HepG2 (cell line): ENCODE results near the gene RAD1. TPM values are rescaled to one million over a fixed set of nuclear protein-coding genes. Genes with fewer than 3 reads are reported as not detected.

Experiments
- ARHGAP35 ChIP-seq: sonication (generic); formaldehyde crosslinking; IDR thresholded peaks from 2 replicates; pipeline ENCODE4 v1.9.0; 2022; ENCODE audit warnings: mild to moderate bottlenecking, inconsistent platforms, moderate library complexity, missing genetic modification reagents, borderline replicate concordance
- ARNT2 ChIP-seq: sonication (generic); formaldehyde crosslinking; IDR thresholded peaks from 2 replicates; pipeline ENCODE4 v1.8.0; 2022; ENCODE audit warnings: mild to moderate bottlenecking, low read depth, missing genetic modification reagents, moderate library complexity
- ATF1 ChIP-seq: IDR thresholded peaks from 2 replicates; pipeline ENCODE4 v1.6.1; 2016; ENCODE audit warnings: mild to moderate bottlenecking, control low read depth
- CENPT ChIP-seq: sonication (generic); formaldehyde crosslinking; IDR thresholded peaks from 2 replicates; pipeline ENCODE4 v1.8.0; 2022; ENCODE audit warnings: low read depth, mild to moderate bottlenecking, moderate library complexity, missing genetic modification reagents
- GPN1 ChIP-seq: sonication (generic); formaldehyde crosslinking; IDR thresholded peaks from 2 replicates; pipeline ENCODE4 v1.5.1; 2020; ENCODE audit warnings: missing genetic modification reagents, borderline replicate concordance
- GZF1 ChIP-seq: sonication (generic); formaldehyde crosslinking; IDR thresholded peaks from 2 replicates; pipeline ENCODE4 v1.5.1; 2020; ENCODE audit warnings: mild to moderate bottlenecking, missing genetic modification reagents
- HNF4G ChIP-seq, 2 experiments: sonication (generic) in 1 of 2; formaldehyde crosslinking in 1 of 2; IDR thresholded peaks; 2 replicates each; pipeline versions ENCODE4 v1.4.0 to v1.6.1; 2011 to 2020; ENCODE audit warnings: borderline replicate concordance in 2 of 2, low read depth in 2 of 2, mild to moderate bottlenecking in 2 of 2, low read length in 1 of 2, missing genetic modification reagents in 1 of 2, moderate library complexity in 1 of 2
- KDM3A ChIP-seq: IDR thresholded peaks from 2 replicates; pipeline ENCODE4 v1.6.1; 2018; ENCODE audit warnings: low read depth, missing compliant biosample characterization
- NCOR1 ChIP-seq: fragments of 200-600 bp; sonication (generic); IDR thresholded peaks from 2 replicates; pipeline ENCODE4 v1.7.0; 2017; ENCODE audit warnings: antibody characterized with exemption, low read length, borderline replicate concordance
- NFIB ChIP-seq: sonication (generic); formaldehyde crosslinking; IDR thresholded peaks from 2 replicates; pipeline ENCODE4 v1.9.0; 2021; ENCODE audit warnings: missing genetic modification reagents, mild to moderate bottlenecking, borderline replicate concordance
- NFYB ChIP-seq: sonication (generic); formaldehyde crosslinking; IDR thresholded peaks from 2 replicates; pipeline ENCODE4 v1.4.0; 2020; ENCODE audit warnings: missing genetic modification reagents
- RARG ChIP-seq: sonication (generic); formaldehyde crosslinking; IDR thresholded peaks from 2 replicates; pipeline ENCODE4 v1.4.0; 2020; ENCODE audit warnings: low read depth, mild to moderate bottlenecking, missing genetic modification reagents
- SSRP1 ChIP-seq: IDR thresholded peaks from 2 replicates; pipeline ENCODE4 v1.6.1; 2016; ENCODE audit warnings: control low read depth
- TBX3 ChIP-seq: fragments of 450-650 bp; IDR thresholded peaks from 2 replicates; pipeline ENCODE4 v1.6.1; 2017; ENCODE audit warnings: antibody characterized with exemption, mild to moderate bottlenecking, inconsistent platforms, borderline replicate concordance
- TCF7 ChIP-seq: sonication (generic); IDR thresholded peaks from 2 replicates; pipeline ENCODE4 v1.6.1; 2016; ENCODE audit warnings: antibody characterized with exemption, low read depth
- TGIF2 ChIP-seq: IDR thresholded peaks from 2 replicates; pipeline ENCODE4 v1.6.1; 2016; ENCODE audit warnings: control low read depth, missing compliant biosample characterization
- YEATS4 ChIP-seq: sonication (generic); formaldehyde crosslinking; IDR thresholded peaks from 2 replicates; pipeline ENCODE4 v1.4.0; 2020; ENCODE audit warnings: missing genetic modification reagents, borderline replicate concordance
- ZBTB25 ChIP-seq: IDR thresholded peaks from 2 replicates; pipeline ENCODE4 v1.6.1; 2018; ENCODE audit warnings: missing genetic modification reagents
- ZFP36L2 ChIP-seq: sonication (generic); formaldehyde crosslinking; IDR thresholded peaks from 2 replicates; pipeline ENCODE4 v1.4.0; 2020; ENCODE audit warnings: missing genetic modification reagents
- ZFY ChIP-seq: sonication (generic); formaldehyde crosslinking; IDR thresholded peaks from 2 replicates; pipeline ENCODE4 v1.4.0; 2020; ENCODE audit warnings: missing genetic modification reagents
- ZNF136 ChIP-seq: sonication (generic); formaldehyde crosslinking; IDR thresholded peaks from 2 replicates; pipeline ENCODE4 v1.8.1; 2022; ENCODE audit warnings: low read depth, mild to moderate bottlenecking, moderate library complexity, missing genetic modification reagents
- ZNF205 ChIP-seq: IDR thresholded peaks from 2 replicates; pipeline ENCODE4 v1.6.1; 2018; ENCODE audit warnings: missing biosample characterization, missing genetic modification reagents
- ZNF337 ChIP-seq: sonication (generic); formaldehyde crosslinking; IDR thresholded peaks from 2 replicates; pipeline ENCODE4 v1.5.1; 2020; ENCODE audit warnings: missing genetic modification reagents, low read depth, mild to moderate bottlenecking, borderline replicate concordance
- ZNF460 ChIP-seq: sonication (generic); formaldehyde crosslinking; IDR thresholded peaks from 2 replicates; pipeline ENCODE4 v1.5.1; 2020; ENCODE audit warnings: missing genetic modification reagents, mild to moderate bottlenecking, borderline replicate concordance
- ZNF484 ChIP-seq: sonication (generic); formaldehyde crosslinking; IDR thresholded peaks from 2 replicates; pipeline ENCODE4 v1.5.1; 2020; ENCODE audit warnings: mild to moderate bottlenecking, low read depth, missing genetic modification reagents, borderline replicate concordance
- ZNF549 ChIP-seq: sonication (generic); formaldehyde crosslinking; IDR thresholded peaks from 2 replicates; pipeline ENCODE4 v1.5.0; 2020; ENCODE audit warnings: missing genetic modification reagents
- ZNF580 ChIP-seq: IDR thresholded peaks from 2 replicates; pipeline ENCODE4 v1.6.1; 2016; ENCODE audit warnings: low read depth, borderline replicate concordance
- ZNF589 ChIP-seq: sonication (generic); formaldehyde crosslinking; conservative IDR thresholded peaks from 2 replicates; pipeline ENCODE4 v1.8.0; 2022; ENCODE audit warnings: mild to moderate bottlenecking, moderate library complexity, missing genetic modification reagents
- ZNF615 ChIP-seq: sonication (generic); formaldehyde crosslinking; IDR thresholded peaks from 2 replicates; pipeline ENCODE4 v1.5.0; 2020; ENCODE audit warnings: mild to moderate bottlenecking, missing genetic modification reagents, borderline replicate concordance
- polyA plus RNA-seq, 8 experiments: library from polyadenylated mRNA; depleted of rRNA in 3 of 8; stranded (reverse) in 7 of 8; unstranded in 1 of 8; fragments of >200 nt; fragmentation: Illumina TruSeq in 4 of 8; extraction: Trizol in 4 of 8; gene quantifications; 2 replicates each; pipeline versions ENCODE4 v1.2.1 to v1.2.3, GENCODE V29; 2011 to 2016; ENCODE audit warnings: low read depth in 4 of 8, missing spikeins in 1 of 8, mixed read lengths in 1 of 8; ENCODE audit not compliant: insufficient read depth in 1 of 8
- total RNA-seq, 5 experiments: library from RNA; depleted of rRNA; stranded (reverse); fragments of >200 nt; fragmentation: Illumina TruSeq; extraction: Trizol; gene quantifications; 2 replicates each; pipeline ENCODE4 v1.2.3, GENCODE V29; 2016; ENCODE audit warnings: low read depth in 1 of 5
- TF ChIP-seq, protein P1 (sequence below): sonication (generic); formaldehyde crosslinking; IDR thresholded peaks from 2 replicates; pipeline ENCODE4 v1.5.0; 2020; ENCODE audit warnings: missing genetic modification reagents

RAD1 gene
- total and polyA plus RNA-seq, 2 of the 13 experiments (the other 11 are each of a cell fraction or from before 2014, with no cell fraction given): 14.7 to 39.1 TPM

- TF ChIP-seq HNF4G (IDR thresholded peaks at IDR 0.05; ENCODE audit: borderline replicate concordance, low read depth, low read length) (no peak), HNF4G (CRISPR knock-in tag; IDR thresholded peaks at IDR 0.05; ENCODE audit: borderline replicate concordance, low read depth) (no peak), ARHGAP35 (peak; percentile 86), ZFP36L2 (CRISPR knock-in tag) (no peak), TCF7 (no peak), ZNF615 (CRISPR knock-in tag) (no peak), KDM3A (no peak), NFIB (CRISPR knock-in tag) (no peak), GZF1 (CRISPR knock-in tag) (no peak), ZBTB25 (CRISPR knock-in tag) (peak; percentile 9; the same call in 1 of the 2 replicates), ZNF580 (CRISPR knock-in tag) (no peak), CENPT (no peak), GPN1 (no peak), ZNF205 (CRISPR knock-in tag) (peak; percentile 76), ZNF484 (CRISPR knock-in tag) (no peak), TGIF2 (peak; percentile 64), NCOR1 (no peak), ZNF549 (no peak), ATF1 (CRISPR knock-in tag) (no peak), ZNF337 (CRISPR knock-in tag) (no peak), ZNF136 (CRISPR knock-in tag) (no peak), SSRP1 (CRISPR knock-in tag) (no peak), YEATS4 (CRISPR knock-in tag) (0 out of 2 replicates have a peak, but pooled peaks have one; percentile 21), RARG (no peak), ZNF589 (no peak), ZNF460 (CRISPR knock-in tag) (no peak), ZFY (CRISPR knock-in tag) (peak; percentile 80), ARNT2 (no peak; the same call in 1 of the 2 replicates), TBX3 (no peak), NFYB (CRISPR knock-in tag) (0 out of 2 replicates have a peak, but pooled peaks have one; percentile 6)
- TF ChIP-seq, protein P1, sequence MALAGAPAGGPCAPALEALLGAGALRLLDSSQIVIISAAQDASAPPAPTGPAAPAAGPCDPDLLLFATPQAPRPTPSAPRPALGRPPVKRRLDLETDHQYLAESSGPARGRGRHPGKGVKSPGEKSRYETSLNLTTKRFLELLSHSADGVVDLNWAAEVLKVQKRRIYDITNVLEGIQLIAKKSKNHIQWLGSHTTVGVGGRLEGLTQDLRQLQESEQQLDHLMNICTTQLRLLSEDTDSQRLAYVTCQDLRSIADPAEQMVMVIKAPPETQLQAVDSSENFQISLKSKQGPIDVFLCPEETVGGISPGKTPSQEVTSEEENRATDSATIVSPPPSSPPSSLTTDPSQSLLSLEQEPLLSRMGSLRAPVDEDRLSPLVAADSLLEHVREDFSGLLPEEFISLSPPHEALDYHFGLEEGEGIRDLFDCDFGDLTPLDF: no peak
Observed at GRCh38 chr5:34929720-34930461, 14.6 kb upstream of the RAD1 start (continued).
